NT2/D1 (cell line): ENCODE results near the gene ZBTB16.

ENCODE experiments used
- SUZ12 ChIP-seq: IDR thresholded peaks from 2 replicates; pipeline ENCODE4 v1.6.1; 2011; ENCODE audit not compliant: insufficient read length, insufficient read depth; ENCODE audit errors: extremely low read depth
- YY1 ChIP-seq: IDR thresholded peaks from 2 replicates; pipeline ENCODE4 v1.6.1; 2011; ENCODE audit not compliant: insufficient read length, insufficient read depth

- TF ChIP-seq SUZ12 = no peak
- no peak for TF ChIP-seq YY1
These were observed 99.8 kb downstream of the ZBTB16 start for GRCh38 chr11:114159320-114159719.
